Astrocyte (in vitro differentiated cells and primary cell): Measurements from ENCODE around the gene MAP7D1. TPM values are rescaled to one million over a fixed set of nuclear protein-coding genes. Genes with fewer than 3 reads are reported as not detected.

Experiments used
- DNase-seq: peaks from one replicate; pipeline ENCODE4 v3.0.0-alpha.2; 2010; ENCODE audit warnings: low read depth
- FAIRE-seq: peaks from 2 replicates; lab custom pipeline; 2011; peaks lifted over from hg19 to GRCh38; lab: Jason Lieb, UNC
- H2AFZ ChIP-seq: 2 replicates; pipeline ENCODE4 v1.6.0; 2012; ENCODE audit warnings: low read depth, low read length, inconsistent platforms
- H3K27ac ChIP-seq: 2 replicates; pipeline ENCODE4 v1.5.1; 2011; ENCODE audit warnings: low read depth, low read length, inconsistent platforms
- H3K27me3 ChIP-seq: 2 replicates; pipeline ENCODE4 v1.6.0; 2011; ENCODE audit warnings: low read length, inconsistent platforms; ENCODE audit not compliant: insufficient read depth
- H3K36me3 ChIP-seq: 2 replicates; pipeline ENCODE4 v1.5.1; 2011; ENCODE audit warnings: low read length, inconsistent platforms; ENCODE audit not compliant: insufficient read depth
- H3K4me1 ChIP-seq: 2 replicates; pipeline ENCODE4 v1.5.1; 2011; ENCODE audit warnings: low read length, inconsistent platforms; ENCODE audit not compliant: insufficient read depth
- H3K4me2 ChIP-seq: 2 replicates; pipeline ENCODE4 v1.6.0; 2012; ENCODE audit warnings: low read length, inconsistent platforms
- H3K4me3 ChIP-seq: 2 replicates; pipeline ENCODE4 v1.5.1; 2011; ENCODE audit warnings: low read depth, mild to moderate bottlenecking, low read length, inconsistent platforms; ENCODE audit not compliant: insufficient read depth
- H3K79me2 ChIP-seq: 2 replicates; pipeline ENCODE4 v1.6.0; 2012; ENCODE audit warnings: mild to moderate bottlenecking, low read length, inconsistent platforms; ENCODE audit not compliant: insufficient read depth
- H3K9ac ChIP-seq: 2 replicates; pipeline ENCODE4 v1.6.0; 2012; ENCODE audit warnings: mild to moderate bottlenecking, low read length, inconsistent platforms
- H3K9me3 ChIP-seq: 2 replicates; pipeline ENCODE4 v1.5.1; 2012; ENCODE audit warnings: low read depth, mild to moderate bottlenecking, low read length, inconsistent platforms; ENCODE audit not compliant: insufficient read depth
- H4K20me1 ChIP-seq: 2 replicates; pipeline ENCODE4 v1.6.0; 2012; ENCODE audit warnings: low read length, inconsistent platforms; ENCODE audit not compliant: insufficient read depth
- H3K27ac Mint-ChIP-seq: one replicate; pipeline ENCODE4 v1.8.0; 2021; ENCODE audit warnings: mild to moderate bottlenecking, mixed read lengths; ENCODE audit not compliant: unreplicated experiment
- H3K27me3 Mint-ChIP-seq: one replicate; pipeline ENCODE4 v1.8.0; 2021; ENCODE audit warnings: low read depth, mixed read lengths; ENCODE audit not compliant: unreplicated experiment
- H3K36me3 Mint-ChIP-seq: one replicate; pipeline ENCODE4 v1.8.0; 2021; ENCODE audit warnings: low read depth, mixed read lengths; ENCODE audit not compliant: unreplicated experiment
- H3K4me1 Mint-ChIP-seq: one replicate; pipeline ENCODE4 v1.8.0; 2021; ENCODE audit warnings: low read depth, mixed read lengths; ENCODE audit not compliant: unreplicated experiment
- H3K4me3 Mint-ChIP-seq: one replicate; pipeline ENCODE4 v1.8.0; 2021; ENCODE audit warnings: mild to moderate bottlenecking, moderate library complexity, mixed read lengths; ENCODE audit not compliant: unreplicated experiment
- H3K9me3 Mint-ChIP-seq: one replicate; pipeline ENCODE4 v1.8.0; 2021; ENCODE audit warnings: mild to moderate bottlenecking, mixed read lengths; ENCODE audit not compliant: unreplicated experiment
- EZH2 ChIP-seq: IDR thresholded peaks from 2 replicates; pipeline ENCODE4 v1.6.1; 2012; ENCODE audit warnings: mild to moderate bottlenecking, low read length, inconsistent platforms; ENCODE audit not compliant: insufficient read depth
- total RNA-seq: library from RNA; stranded (reverse); gene quantifications from 2 replicates; pipeline ENCODE4 v1.2.1, GENCODE V29; 2021
- TF ChIP-seq, protein P1 (sequence below): IDR thresholded peaks from 2 replicates; pipeline ENCODE4 v1.5.1; 2011; ENCODE audit warnings: low read depth, mild to moderate bottlenecking, inconsistent platforms, low read length, moderate library complexity; ENCODE audit not compliant: insufficient read depth

Gene MAP7D1
- total RNA-seq, 1 donor from 2014 or later = 271 TPM

DNA sequence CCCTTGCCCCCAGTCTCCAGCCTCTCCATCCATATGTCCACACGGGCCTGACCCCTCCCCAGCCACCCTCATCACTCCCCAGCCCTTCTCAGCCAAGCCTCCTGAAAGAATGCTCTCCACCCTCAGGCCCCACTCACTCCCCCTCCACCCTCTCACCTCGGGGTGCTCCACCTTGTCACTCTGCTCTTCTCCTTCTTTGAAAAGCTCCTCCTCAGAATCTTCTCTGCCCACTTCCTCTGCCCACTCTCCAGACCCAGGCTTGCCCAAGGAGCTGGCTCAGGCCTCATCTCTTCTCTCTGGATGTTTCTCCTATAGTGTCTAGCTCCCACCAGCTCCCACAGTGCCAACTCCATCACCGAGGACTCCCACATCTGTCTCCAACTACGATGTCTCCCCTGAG lies 44.8 kb upstream of the MAP7D1 start:
- Histone ChIP-seq H3K4me2 (no peak overlapping the region), H3K4me1 (peaks cover 42% of the 10 kb centered on the region), H3K36me3 (no peaks in the 10 kb centered on the region), H4K20me1 (no peaks in the 10 kb centered on the region), H3K4me3 (no peak overlapping the region), H3K27me3 (no peaks in the 10 kb centered on the region), H3K9ac (no peak overlapping the region), H3K27ac (no peak overlapping the region), H3K79me2 (no peaks in the 10 kb centered on the region), H3K9me3 (no peaks in the 10 kb centered on the region), H2AFZ (no peak overlapping the region)
- peaks cover 15% of the 10 kb centered on the region for H3K27me3 Mint-ChIP-seq
- DNase-seq (no peak), FAIRE-seq (no peak)
- H3K4me1 Mint-ChIP-seq = peaks cover 33% of the 10 kb centered on the region
- peak overlapping the region; percentile 53 for H3K27ac Mint-ChIP-seq
- no peak for TF ChIP-seq EZH2
- TF ChIP-seq, protein P1, sequence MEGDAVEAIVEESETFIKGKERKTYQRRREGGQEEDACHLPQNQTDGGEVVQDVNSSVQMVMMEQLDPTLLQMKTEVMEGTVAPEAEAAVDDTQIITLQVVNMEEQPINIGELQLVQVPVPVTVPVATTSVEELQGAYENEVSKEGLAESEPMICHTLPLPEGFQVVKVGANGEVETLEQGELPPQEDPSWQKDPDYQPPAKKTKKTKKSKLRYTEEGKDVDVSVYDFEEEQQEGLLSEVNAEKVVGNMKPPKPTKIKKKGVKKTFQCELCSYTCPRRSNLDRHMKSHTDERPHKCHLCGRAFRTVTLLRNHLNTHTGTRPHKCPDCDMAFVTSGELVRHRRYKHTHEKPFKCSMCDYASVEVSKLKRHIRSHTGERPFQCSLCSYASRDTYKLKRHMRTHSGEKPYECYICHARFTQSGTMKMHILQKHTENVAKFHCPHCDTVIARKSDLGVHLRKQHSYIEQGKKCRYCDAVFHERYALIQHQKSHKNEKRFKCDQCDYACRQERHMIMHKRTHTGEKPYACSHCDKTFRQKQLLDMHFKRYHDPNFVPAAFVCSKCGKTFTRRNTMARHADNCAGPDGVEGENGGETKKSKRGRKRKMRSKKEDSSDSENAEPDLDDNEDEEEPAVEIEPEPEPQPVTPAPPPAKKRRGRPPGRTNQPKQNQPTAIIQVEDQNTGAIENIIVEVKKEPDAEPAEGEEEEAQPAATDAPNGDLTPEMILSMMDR = no peak
- H3K9me3 Mint-ChIP-seq = peaks cover 1% of the 10 kb centered on the region
- peak overlapping the region; percentile 68 for H3K4me3 Mint-ChIP-seq
- H3K36me3 Mint-ChIP-seq = peaks cover 3% of the 10 kb centered on the region

DNA sequence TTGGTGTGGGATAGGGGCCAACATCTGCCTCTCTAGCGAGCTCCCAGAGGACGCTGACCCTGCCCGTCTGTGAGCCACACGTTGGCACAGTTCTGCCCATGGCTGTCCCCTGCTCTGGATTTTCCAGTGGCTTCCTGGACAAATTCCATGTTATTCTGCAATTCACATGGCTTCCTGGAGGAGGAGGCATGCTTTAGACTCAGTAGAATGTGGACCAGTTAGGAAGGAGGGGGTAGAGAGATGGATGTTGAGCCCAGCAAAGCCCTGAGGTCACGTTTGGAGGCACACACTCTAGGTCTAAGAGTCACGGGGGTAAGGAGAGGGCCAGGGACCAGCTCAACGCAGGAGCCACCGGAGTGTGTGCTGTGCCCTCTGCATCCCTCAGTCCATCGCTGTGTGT lies 43.1 kb upstream of the MAP7D1 start:
- Mint-ChIP-seq H3K36me3 (peaks cover 3% of the 10 kb centered on the region), H3K9me3 (peaks cover 1% of the 10 kb centered on the region)

GRCh38 chr1:36114371-36114770 lies 41.6 kb upstream of the MAP7D1 start:
- Histone ChIP-seq H3K27ac (peak overlapping the region; percentile 61), H3K9me3 (no peaks in the 10 kb centered on the region), H3K36me3 (no peaks in the 10 kb centered on the region), H3K27me3 (no peaks in the 10 kb centered on the region), H4K20me1 (no peaks in the 10 kb centered on the region), H3K4me3 (no peak overlapping the region), H3K79me2 (no peaks in the 10 kb centered on the region), H2AFZ (no peak overlapping the region), H3K9ac (peak overlapping the region; percentile 67), H3K4me2 (peak overlapping the region; percentile 62), H3K4me1 (peaks cover 30% of the 10 kb centered on the region)
- Mint-ChIP-seq H3K36me3 (peaks cover 3% of the 10 kb centered on the region), H3K4me1 (peaks cover 34% of the 10 kb centered on the region), H3K27me3 (peaks cover 10% of the 10 kb centered on the region), H3K9me3 (no peaks in the 10 kb centered on the region), H3K4me3 (no peak overlapping the region), H3K27ac (no peak overlapping the region)
- FAIRE-seq = no peak
- TF ChIP-seq, protein P1 = no peak
- TF ChIP-seq EZH2 = no peak
- no peak for DNase-seq

More for the DNA sequence above, 43.1 kb upstream of the MAP7D1 start:
- Histone ChIP-seq H3K79me2 (no peaks in the 10 kb centered on the region), H3K27ac (no peak overlapping the region), H3K4me2 (no peak overlapping the region), H3K27me3 (no peaks in the 10 kb centered on the region), H3K9ac (no peak overlapping the region), H2AFZ (no peak overlapping the region), H3K4me1 (peaks cover 45% of the 10 kb centered on the region), H3K36me3 (no peaks in the 10 kb centered on the region), H4K20me1 (no peaks in the 10 kb centered on the region), H3K9me3 (no peaks in the 10 kb centered on the region), H3K4me3 (no peak overlapping the region)
- Mint-ChIP-seq H3K4me1 (peaks cover 44% of the 10 kb centered on the region), H3K27ac (no peak overlapping the region), H3K4me3 (no peak overlapping the region), H3K27me3 (peaks cover 14% of the 10 kb centered on the region)
- DNase-seq (no peak), FAIRE-seq (no peak)
- no peak for TF ChIP-seq EZH2
- TF ChIP-seq, protein P1 = no peak
